ENCODE measurements around the gene PAX2. TPM values are rescaled to one million over a fixed set of nuclear protein-coding genes. Genes with fewer than 3 reads are reported as not detected.
A peak's percentile ranks its signal among the peaks of the same experiment; 100 is the strongest.

The PAX2 gene
- total RNA-seq, 2 donors from 2014 or later, result 0.16 TPM; not detected in 1

GRCh38 chr10:100858747-100859483, 113.5 kb downstream of the PAX2 start:
- Mint-ChIP-seq H3K27ac (no peak overlapping the region), H3K4me1 (no peaks in the 10 kb centered on the region), H3K36me3 (ENCODE audit: low read depth) (no peaks in the 10 kb centered on the region), H3K9me3 (no peaks in the 10 kb centered on the region), H3K27me3 (peaks cover 58% of the 10 kb centered on the region), H3K4me3 (no peak overlapping the region)
- ATAC-seq (replicated peaks), result no peak

GRCh38 chr10:100859484-100859763, 114.0 kb downstream of the PAX2 start:
- Mint-ChIP-seq H3K9me3 (no peaks in the 10 kb centered on the region), H3K4me3 (no peak overlapping the region), H3K27me3 (peaks cover 57% of the 10 kb centered on the region), H3K36me3 (ENCODE audit: low read depth) (no peaks in the 10 kb centered on the region), H3K4me1 (no peaks in the 10 kb centered on the region), H3K27ac (no peak overlapping the region)
- ATAC-seq (replicated peaks), result no peak

- no peak overlapping the region for H3K27ac Mint-ChIP-seq
- H3K9me3 Mint-ChIP-seq, result no peaks in the 10 kb centered on the region
- H3K36me3 Mint-ChIP-seq (ENCODE audit: low read depth), result no peaks in the 10 kb centered on the region
- peaks cover 55% of the 10 kb centered on the region for H3K27me3 Mint-ChIP-seq
- no peak overlapping the region for H3K4me3 Mint-ChIP-seq
- H3K4me1 Mint-ChIP-seq, result peaks cover 5% of the 10 kb centered on the region
- ATAC-seq (replicated peaks), result no peak
Observed at GRCh38 chr10:100863433-100863832, 118.1 kb downstream of the PAX2 start.

- ATAC-seq (replicated peaks), result no peak
- H3K27me3 Mint-ChIP-seq, result peaks cover 47% of the 10 kb centered on the region
- no peaks in the 10 kb centered on the region for H3K9me3 Mint-ChIP-seq
- H3K4me3 Mint-ChIP-seq, result no peak overlapping the region
- no peak overlapping the region for H3K27ac Mint-ChIP-seq
- peaks cover 5% of the 10 kb centered on the region for H3K4me1 Mint-ChIP-seq
- no peaks in the 10 kb centered on the region for H3K36me3 Mint-ChIP-seq (ENCODE audit: low read depth)
Observed at GRCh38 chr10:100864036-100864885, 118.9 kb downstream of the PAX2 start.

DNA sequence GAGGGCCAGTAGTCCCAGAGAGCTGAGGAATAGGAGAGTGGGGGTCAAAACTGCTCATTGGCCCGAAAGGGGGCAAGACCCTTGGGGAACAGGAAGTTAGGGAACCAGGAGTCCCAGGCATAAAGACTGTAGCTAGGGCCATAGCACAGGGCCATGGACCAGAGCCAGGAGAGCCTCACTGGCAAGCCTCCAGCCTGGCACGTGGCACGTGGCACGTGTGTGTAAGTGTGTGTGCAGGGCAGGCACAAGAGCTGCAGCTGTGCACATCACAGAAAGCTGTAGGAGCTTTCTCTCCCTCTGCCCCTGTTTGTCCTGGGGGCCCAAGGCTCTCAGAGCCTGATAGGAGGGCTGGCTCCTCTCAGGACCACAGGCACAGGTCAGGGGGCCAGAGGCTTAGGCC, 119.6 kb downstream of the PAX2 start:
- Mint-ChIP-seq H3K27ac (no peak overlapping the region), H3K27me3 (peaks cover 42% of the 10 kb centered on the region), H3K4me1 (peaks cover 5% of the 10 kb centered on the region), H3K36me3 (ENCODE audit: low read depth) (no peaks in the 10 kb centered on the region), H3K4me3 (no peak overlapping the region), H3K9me3 (no peaks in the 10 kb centered on the region)
- no peak for ATAC-seq (replicated peaks)

DNA sequence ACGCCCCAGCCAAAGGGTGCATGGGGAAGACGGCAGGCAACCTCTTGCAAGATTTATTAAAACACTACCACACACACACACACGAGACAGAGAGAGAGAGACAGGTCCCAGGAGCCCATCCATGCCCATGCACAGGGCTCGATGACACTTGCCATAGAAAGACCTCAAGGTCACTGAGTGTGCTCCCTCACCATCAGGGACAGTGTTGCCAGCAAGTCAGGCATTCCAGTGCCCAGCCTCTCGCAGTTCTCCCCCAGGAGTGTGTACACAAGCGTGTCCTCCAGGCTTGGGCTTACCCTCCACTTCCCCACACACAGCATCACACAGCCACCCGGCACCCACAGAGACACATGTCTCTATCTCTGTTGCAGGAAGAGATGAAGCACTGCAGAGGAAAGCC, 120.6 kb downstream of the PAX2 start:
- H3K27me3 Mint-ChIP-seq, result peaks cover 39% of the 10 kb centered on the region
- no peak overlapping the region for H3K4me3 Mint-ChIP-seq
- no peaks in the 10 kb centered on the region for H3K36me3 Mint-ChIP-seq (ENCODE audit: low read depth)
- ATAC-seq (replicated peaks), result no peak
- H3K4me1 Mint-ChIP-seq, result peaks cover 5% of the 10 kb centered on the region
- no peaks in the 10 kb centered on the region for H3K9me3 Mint-ChIP-seq
- no peak overlapping the region for H3K27ac Mint-ChIP-seq

GRCh38 chr10:100866575-100867098, 121.3 kb downstream of the PAX2 start:
- Mint-ChIP-seq H3K4me1 (peaks cover 5% of the 10 kb centered on the region), H3K9me3 (no peaks in the 10 kb centered on the region), H3K36me3 (ENCODE audit: low read depth) (no peaks in the 10 kb centered on the region), H3K27ac (no peak overlapping the region), H3K27me3 (peaks cover 36% of the 10 kb centered on the region), H3K4me3 (no peak overlapping the region)
- no peak for ATAC-seq (replicated peaks)

GRCh38 chr10:100867261-100867963, 122.0 kb downstream of the PAX2 start:
- Mint-ChIP-seq H3K9me3 (no peaks in the 10 kb centered on the region), H3K27ac (no peak overlapping the region), H3K4me3 (no peak overlapping the region), H3K4me1 (peaks cover 5% of the 10 kb centered on the region), H3K36me3 (ENCODE audit: low read depth) (no peaks in the 10 kb centered on the region), H3K27me3 (peaks cover 31% of the 10 kb centered on the region)
- no peak for ATAC-seq (replicated peaks)

GRCh38 chr10:100868382-100868781, 123.0 kb downstream of the PAX2 start:
- Mint-ChIP-seq H3K4me3 (no peak overlapping the region), H3K4me1 (peaks cover 5% of the 10 kb centered on the region), H3K27me3 (peaks cover 31% of the 10 kb centered on the region), H3K9me3 (no peaks in the 10 kb centered on the region), H3K36me3 (ENCODE audit: low read depth) (no peaks in the 10 kb centered on the region), H3K27ac (no peak overlapping the region)
- no peak for ATAC-seq (replicated peaks)

- H3K4me3 Mint-ChIP-seq, result no peak overlapping the region
- no peaks in the 10 kb centered on the region for H3K9me3 Mint-ChIP-seq
- H3K27me3 Mint-ChIP-seq, result peaks cover 30% of the 10 kb centered on the region
- peaks cover 5% of the 10 kb centered on the region for H3K4me1 Mint-ChIP-seq
- H3K27ac Mint-ChIP-seq, result no peak overlapping the region
- ATAC-seq (replicated peaks), result no peak
- no peaks in the 10 kb centered on the region for H3K36me3 Mint-ChIP-seq (ENCODE audit: low read depth)
Observed at GRCh38 chr10:100869399-100869798, 124.0 kb downstream of the PAX2 start.

- H3K4me3 Mint-ChIP-seq, result no peak overlapping the region
- no peak overlapping the region for H3K27ac Mint-ChIP-seq
- H3K4me1 Mint-ChIP-seq, result no peaks in the 10 kb centered on the region
- peaks cover 17% of the 10 kb centered on the region for H3K27me3 Mint-ChIP-seq
- H3K9me3 Mint-ChIP-seq, result no peaks in the 10 kb centered on the region
- H3K36me3 Mint-ChIP-seq (ENCODE audit: low read depth), result no peaks in the 10 kb centered on the region
- ATAC-seq (replicated peaks), result peak; percentile 91
Observed at GRCh38 chr10:100872034-100872791, 126.8 kb downstream of the PAX2 start.

DNA sequence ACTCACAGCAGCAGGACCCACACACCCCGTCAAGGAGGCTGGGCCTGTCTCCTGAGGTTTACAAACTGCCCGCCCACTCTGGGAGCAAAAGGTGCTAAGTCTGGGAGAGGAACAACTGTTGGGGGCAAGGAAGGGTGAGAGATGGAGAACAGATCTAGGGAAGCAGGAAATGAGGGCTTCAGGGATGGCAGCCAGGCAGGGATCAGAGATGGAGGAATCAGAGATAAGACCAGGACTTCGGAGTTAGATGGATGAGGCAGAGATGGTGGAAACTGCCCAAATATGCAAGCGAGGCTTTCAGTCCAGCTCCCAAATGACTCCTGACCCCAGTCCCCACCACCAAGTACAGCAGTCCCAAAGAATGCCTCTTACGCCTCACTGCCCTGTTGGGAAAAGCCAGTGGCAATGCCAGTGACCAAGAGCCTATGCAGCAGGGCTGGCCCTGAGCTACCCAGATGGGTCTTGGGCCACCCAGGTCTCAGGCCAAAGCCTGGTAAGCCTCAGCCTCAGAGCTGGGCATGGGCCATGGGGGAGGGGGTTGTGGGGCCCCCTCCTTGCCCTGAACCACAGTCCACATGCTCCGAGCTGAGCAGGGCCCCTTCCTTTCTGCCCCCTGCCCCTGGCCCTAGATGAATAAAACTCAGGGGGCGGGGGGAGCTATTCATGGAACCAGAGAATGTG, 127.9 kb downstream of the PAX2 start:
- Mint-ChIP-seq H3K4me1 (no peaks in the 10 kb centered on the region), H3K27ac (no peak overlapping the region), H3K36me3 (ENCODE audit: low read depth) (no peaks in the 10 kb centered on the region), H3K4me3 (no peak overlapping the region), H3K27me3 (peaks cover 24% of the 10 kb centered on the region), H3K9me3 (no peaks in the 10 kb centered on the region)
- ATAC-seq (replicated peaks), result no peak

DNA sequence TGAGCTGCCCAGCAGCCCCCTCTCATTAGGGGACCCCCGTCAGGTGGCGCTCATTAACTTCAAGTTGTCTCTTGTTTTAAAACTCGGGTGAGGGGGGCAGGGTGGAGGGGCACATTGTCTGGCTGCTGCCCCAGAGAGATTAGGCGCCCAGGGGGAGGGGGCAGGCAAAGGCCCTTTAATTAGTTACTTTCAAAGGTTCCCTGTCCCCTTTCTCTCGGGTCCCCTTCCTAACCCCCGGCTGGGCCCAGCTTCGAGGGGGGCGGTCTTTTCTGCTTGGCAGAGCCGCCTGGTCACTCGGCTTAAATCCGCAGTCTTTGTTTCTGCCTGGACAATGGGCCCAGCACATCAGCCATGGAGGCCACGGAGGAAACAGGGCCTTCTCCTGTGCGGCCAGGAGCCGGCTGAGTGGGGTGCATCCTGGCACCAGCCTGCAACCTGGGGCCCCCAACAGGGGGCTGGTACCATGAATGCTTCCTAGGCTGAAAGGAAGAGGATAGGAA, 128.5 kb downstream of the PAX2 start:
- Mint-ChIP-seq H3K9me3 (no peaks in the 10 kb centered on the region), H3K36me3 (ENCODE audit: low read depth) (no peaks in the 10 kb centered on the region), H3K27me3 (peaks cover 25% of the 10 kb centered on the region), H3K27ac (no peak overlapping the region), H3K4me1 (no peaks in the 10 kb centered on the region), H3K4me3 (no peak overlapping the region)
- no peak for ATAC-seq (replicated peaks)

Data from activated T-helper 17 cell treated with anti-CD3 and anti-CD28 coated beads, Interleukin-2, amount 50 U/mL, for 72 hours (primary cell).